Spleen (tissue), 7 donors: ENCODE data around the gene ADCY1.

ENCODE experiments used
- POLR2A ChIP-seq, 3 donors: fragments of 450-650 bp; IDR thresholded peaks; one replicate each; pipeline ENCODE4 v1.5.1; 2017; ENCODE audit warnings: antibody characterized with exemption in 3 of 3, mild to moderate bottlenecking in 1 of 3
- TF ChIP-seq, protein P1 (sequence below), 11 experiments: fragments of 200-600 bp in 7 of 11; fragments of 450-650 bp in 4 of 11; sonication (generic) in 4 of 11; IDR thresholded peaks in 8 of 11; conservative IDR thresholded peaks in 3 of 11; 1 replicate in 7 of 11; 2 replicates in 4 of 11; pipeline versions ENCODE4 v1.4.0 to v1.8.0; 2016 to 2021; ENCODE audit warnings: antibody characterized with exemption in 11 of 11, inconsistent platforms in 4 of 11, mild to moderate bottlenecking in 1 of 11
- donor health status: DM: no; HTN: no; CAD: no; lungs with moderate emphysema.
- donor health status: DM: no; HTN: no; CAD: no.
- donor health status: DM: no; HTN: no; CAD: no.

DNA sequence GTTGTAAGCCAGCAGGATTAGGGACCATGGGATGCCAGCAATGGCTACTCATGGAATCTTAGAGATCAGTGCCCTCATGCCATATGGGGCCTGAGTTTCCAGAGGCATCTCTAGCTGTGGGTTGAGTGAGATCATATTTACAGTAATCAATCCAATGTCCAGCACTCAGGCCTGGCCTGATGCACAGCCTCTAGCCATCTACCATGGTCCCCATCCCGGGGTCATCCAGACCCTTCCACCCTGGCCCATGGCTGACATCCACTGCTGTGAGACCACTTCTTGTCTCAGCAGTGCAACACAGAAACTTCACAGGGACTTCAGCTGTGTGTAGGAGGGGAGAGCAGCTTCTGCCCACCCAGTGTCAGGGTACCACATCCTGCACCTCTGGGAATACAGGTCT is 6.5 kb upstream of the ADCY1 start:
- no peak for TF ChIP-seq POLR2A (IDR thresholded peaks at IDR 0.05)
- TF ChIP-seq, protein P1, sequence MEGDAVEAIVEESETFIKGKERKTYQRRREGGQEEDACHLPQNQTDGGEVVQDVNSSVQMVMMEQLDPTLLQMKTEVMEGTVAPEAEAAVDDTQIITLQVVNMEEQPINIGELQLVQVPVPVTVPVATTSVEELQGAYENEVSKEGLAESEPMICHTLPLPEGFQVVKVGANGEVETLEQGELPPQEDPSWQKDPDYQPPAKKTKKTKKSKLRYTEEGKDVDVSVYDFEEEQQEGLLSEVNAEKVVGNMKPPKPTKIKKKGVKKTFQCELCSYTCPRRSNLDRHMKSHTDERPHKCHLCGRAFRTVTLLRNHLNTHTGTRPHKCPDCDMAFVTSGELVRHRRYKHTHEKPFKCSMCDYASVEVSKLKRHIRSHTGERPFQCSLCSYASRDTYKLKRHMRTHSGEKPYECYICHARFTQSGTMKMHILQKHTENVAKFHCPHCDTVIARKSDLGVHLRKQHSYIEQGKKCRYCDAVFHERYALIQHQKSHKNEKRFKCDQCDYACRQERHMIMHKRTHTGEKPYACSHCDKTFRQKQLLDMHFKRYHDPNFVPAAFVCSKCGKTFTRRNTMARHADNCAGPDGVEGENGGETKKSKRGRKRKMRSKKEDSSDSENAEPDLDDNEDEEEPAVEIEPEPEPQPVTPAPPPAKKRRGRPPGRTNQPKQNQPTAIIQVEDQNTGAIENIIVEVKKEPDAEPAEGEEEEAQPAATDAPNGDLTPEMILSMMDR (IDR thresholded peaks at IDR 0.05 in 8 of 11, conservative IDR thresholded peaks at IDR 0.05 in 3 of 11), result no peak
